GM18520 (cell line): Measurements from ENCODE around the gene SHFL.

Experiments
- ATAC-seq: cut with Tn5 transposase; IDR thresholded peaks from one replicate; pipeline ENCODE4 v1.9.1; 2021; ENCODE audit not compliant: unreplicated experiment

The SHFL gene

DNA sequence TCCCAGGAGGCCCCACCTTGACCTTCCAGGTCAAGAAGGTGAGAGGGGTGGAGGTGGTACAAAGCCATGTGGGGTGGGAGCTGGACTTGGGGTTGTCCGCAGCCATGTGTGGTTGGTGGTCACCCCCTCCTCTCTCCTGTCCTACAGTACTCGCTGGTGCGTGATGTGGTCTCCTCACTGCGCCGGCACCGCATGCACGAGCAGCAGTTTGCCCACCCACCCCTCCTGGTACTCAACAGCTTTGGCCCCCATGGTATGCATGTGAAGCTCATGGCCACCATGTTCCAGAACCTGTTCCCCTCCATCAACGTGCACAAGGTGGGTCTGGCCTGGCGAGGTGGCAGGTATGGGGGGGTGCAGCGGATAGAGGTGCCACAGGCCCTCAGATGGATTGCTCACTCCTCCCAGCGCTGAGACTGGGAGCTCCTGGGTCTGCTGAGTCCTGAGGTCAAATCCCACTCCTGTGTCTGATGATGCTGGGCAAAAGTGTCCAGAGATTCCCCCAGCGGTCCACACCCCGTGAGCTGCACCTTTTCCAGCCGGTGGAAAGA lies 21.8 kb downstream of the SHFL start:
- ATAC-seq: no peak

DNA sequence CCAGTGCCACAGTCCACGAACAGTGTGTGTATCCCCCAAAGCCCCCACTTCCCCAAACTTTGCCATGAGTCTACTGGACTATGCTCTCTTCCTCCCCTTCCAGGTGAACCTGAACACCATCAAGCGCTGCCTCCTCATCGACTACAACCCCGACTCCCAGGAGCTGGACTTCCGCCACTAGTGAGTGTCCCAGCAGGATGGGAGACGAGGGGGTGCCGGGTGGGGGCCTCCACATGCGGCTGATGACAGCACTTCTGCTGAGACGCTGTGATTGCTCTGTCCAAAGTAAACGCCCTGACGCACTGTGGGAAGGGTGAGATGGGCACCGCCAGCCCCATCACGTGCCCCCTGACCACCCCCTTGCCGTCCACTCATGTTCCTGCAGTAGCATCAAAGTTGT lies 23.4 kb downstream of the SHFL start:
- no peak for ATAC-seq

DNA sequence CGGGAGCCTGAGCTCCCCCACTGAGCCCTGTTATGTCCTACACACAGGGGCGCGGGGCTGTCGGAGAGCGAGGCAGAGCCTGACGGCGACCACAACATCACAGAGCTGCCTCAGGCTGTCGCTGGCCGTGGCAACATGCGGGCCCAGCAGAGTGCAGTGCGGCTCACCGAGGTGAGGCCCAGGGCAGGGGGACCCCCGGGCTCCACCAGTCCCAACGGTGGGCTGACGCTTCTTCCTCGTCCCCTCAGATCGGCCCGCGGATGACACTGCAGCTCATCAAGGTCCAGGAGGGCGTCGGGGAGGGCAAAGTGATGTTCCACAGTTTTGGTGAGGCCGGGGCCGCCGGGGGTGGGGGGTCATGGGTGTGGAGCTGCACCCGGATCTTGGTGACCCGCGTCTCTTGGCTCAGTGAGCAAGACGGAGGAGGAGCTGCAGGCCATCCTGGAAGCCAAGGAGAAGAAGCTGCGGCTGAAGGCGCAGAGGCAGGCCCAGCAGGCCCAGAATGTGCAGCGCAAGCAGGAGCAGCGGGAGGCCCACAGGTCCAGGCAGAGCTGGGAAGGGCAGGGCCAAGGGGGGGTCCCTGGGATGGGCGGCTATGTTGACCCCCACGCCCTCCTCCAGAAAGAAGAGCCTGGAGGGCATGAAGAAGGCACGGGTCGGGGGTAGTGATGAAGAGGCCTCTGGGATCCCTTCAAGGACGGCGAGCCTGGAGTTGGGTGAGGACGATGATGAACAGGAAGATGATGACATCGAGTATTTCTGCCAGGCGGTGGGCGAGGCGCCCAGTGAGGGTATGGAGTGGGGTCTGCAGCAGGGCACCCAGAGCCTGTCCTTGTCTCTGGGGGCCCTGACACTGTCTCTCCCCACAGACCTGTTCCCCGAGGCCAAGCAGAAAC lies 24.2 kb downstream of the SHFL start:
- ATAC-seq: no peak

DNA sequence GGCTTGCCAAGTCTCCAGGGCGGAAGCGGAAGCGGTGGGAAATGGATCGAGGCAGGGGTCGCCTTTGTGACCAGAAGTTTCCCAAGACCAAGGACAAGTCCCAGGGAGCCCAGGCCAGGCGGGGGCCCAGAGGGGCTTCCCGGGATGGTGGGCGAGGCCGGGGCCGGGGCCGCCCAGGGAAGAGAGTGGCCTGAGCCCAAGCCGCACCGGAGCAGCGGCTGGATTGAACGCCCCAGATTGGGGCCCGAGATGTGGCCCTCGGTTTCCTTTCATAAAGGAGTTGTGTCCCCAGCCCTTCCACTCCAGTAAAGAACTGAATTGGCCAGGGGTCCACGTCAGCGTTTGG lies 24.8 kb downstream of the SHFL start:
- ATAC-seq: no peak

DNA sequence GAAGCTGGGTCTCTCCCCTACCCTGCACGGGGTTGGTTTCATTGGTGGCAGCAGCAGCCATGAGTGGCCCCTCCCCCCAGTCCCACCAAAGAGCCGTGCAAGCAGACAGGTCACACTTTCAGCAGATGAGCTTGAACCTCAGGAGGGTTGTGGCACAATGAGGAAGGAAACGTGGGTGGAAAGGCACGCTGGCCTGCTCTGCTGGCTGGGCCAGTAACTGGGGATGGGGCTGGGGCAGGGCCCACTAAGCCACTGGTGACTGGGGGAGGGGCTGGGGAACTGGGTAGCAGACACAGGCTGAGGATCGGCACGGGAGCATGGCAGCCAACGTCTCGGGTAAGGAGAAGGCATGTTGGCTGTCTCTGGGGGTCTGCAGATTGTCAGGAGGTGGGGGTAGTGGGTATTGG lies 25.3 kb downstream of the SHFL start, which contains the start of gene P2RY11:
Gene P2RY11 (plus strand): TSS at position 289 of the 407 bp plus-strand sequence. CDS start 29 bp downstream, at position 318.
- no peak for ATAC-seq

DNA sequence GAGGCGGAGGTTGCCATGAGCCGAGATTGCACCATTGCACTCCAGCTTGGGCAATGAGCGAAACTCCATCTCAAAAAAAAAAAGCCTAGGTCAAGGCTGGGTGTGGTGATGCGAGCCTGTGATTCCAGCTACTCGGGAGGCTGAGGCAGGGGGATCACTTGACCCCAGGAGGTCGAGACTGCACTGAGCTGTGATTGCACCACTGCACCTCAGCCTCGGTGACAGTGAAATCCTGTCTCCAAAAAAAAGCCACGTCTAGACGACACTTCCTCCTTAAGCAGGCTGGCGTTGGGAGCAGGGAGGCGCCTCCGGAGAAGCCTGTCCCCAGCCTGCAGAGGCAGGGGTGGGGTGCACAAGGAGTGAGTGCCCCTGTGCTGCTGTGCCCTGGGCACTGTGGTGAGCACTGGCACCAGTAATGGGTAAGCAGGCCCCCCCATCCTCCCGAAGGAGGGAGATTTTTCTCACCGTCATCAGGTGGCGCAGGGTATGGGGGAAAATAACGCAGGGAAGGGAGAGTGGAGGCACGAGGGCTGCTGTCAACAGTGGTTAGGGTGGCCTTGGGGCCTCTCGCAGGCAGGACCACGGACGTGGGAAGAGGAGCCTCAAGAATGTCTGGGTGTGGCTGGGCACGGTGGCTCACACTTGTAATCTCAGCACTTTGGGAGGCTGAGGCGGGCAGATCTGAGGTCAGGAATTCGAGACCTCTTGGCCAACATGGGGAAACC lies 26.1 kb downstream of the SHFL start:
- no peak for ATAC-seq

DNA sequence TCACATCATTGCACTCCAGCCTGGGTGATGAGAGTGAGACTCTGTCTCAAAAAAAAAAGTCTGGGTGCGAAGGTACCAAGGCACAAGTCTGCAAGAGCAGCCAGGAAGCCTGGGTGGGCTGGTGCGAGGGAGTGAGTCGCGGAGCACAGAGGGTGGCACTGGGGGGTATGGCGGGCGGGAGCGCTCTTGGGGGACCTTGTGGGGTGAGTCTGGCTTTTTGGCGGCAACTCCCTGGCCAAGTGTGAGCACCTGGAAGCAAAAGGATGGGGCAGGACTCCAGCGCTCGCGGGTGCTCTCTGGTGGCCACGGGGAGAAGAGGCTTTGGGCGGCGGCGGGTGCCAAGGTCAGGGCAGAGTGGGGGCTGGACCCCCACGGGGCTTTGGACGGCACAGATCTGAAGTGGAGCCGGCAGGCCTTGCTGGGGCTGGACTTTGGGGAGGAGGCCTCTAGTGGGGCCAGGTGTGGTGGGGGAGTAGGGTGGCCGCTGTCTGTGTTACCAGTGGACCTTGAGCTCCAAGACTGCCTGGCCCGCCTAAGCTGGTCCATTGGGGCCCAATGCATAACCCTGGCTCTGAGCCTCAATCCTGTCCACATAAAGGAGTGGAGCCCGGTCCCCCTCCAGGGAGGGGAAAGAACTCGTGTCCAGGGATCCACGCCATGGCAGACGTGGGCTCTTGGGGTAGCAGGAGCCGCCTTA lies 26.9 kb downstream of the SHFL start:
- ATAC-seq: no peak

DNA sequence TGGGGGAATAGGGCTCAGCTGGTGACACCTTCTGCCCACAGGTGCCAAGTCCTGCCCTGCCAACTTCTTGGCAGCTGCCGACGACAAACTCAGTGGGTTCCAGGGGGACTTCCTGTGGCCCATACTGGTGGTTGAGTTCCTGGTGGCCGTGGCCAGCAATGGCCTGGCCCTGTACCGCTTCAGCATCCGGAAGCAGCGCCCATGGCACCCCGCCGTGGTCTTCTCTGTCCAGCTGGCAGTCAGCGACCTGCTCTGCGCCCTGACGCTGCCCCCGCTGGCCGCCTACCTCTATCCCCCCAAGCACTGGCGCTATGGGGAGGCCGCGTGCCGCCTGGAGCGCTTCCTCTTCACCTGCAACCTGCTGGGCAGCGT lies 27.5 kb downstream of the SHFL start:
- no peak for ATAC-seq

DNA sequence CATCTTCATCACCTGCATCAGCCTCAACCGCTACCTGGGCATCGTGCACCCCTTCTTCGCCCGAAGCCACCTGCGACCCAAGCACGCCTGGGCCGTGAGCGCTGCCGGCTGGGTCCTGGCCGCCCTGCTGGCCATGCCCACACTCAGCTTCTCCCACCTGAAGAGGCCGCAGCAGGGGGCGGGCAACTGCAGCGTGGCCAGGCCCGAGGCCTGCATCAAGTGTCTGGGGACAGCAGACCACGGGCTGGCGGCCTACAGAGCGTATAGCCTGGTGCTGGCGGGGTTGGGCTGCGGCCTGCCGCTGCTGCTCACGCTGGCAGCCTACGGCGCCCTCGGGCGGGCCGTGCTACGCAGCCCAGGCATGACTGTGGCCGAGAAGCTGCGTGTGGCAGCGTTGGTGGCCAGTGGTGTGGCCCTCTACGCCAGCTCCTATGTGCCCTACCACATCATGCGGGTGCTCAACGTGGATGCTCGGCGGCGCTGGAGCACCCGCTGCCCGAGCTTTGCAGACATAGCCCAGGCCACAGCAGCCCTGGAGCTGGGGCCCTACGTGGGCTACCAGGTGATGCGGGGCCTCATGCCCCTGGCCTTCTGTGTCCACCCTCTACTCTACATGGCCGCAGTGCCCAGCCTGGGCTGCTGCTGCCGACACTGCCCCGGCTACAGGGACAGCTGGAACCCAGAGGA lies 28.0 kb downstream of the SHFL start:
- ATAC-seq: no peak

DNA sequence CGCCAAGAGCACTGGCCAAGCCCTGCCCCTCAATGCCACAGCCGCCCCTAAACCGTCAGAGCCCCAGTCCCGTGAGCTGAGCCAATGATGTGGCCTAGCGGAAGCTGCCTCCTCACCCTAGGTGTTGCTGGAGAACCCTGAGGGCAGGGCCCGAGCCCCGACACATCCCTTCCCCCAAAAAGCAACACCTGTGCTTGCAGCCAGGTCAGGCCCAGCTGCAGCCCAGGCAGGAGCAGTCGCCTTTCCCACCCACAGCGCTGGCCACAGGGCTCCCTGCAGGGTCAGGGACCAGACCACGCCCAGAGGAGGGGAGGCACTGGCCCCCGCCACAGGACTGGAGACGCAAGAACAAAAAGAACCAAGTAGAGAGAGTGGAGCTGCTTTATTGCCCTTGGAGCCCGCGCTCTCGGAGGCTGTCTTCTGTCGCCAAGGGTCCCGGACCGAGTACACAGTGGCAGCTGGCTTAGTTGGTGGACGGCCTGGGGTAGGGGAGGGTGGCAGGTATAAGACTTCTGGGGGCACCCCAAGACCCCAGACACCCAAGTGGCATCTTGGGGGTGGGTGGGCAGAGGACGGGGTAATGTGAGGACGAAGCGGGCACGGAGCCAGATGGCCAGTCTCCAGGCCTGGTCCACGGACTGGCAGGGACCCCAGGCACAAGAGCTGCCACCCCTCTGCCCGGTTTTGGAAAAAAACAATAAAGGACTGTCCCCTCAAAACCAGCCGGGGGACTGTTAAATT lies 28.7 kb downstream of the SHFL start:
- no peak for ATAC-seq

DNA sequence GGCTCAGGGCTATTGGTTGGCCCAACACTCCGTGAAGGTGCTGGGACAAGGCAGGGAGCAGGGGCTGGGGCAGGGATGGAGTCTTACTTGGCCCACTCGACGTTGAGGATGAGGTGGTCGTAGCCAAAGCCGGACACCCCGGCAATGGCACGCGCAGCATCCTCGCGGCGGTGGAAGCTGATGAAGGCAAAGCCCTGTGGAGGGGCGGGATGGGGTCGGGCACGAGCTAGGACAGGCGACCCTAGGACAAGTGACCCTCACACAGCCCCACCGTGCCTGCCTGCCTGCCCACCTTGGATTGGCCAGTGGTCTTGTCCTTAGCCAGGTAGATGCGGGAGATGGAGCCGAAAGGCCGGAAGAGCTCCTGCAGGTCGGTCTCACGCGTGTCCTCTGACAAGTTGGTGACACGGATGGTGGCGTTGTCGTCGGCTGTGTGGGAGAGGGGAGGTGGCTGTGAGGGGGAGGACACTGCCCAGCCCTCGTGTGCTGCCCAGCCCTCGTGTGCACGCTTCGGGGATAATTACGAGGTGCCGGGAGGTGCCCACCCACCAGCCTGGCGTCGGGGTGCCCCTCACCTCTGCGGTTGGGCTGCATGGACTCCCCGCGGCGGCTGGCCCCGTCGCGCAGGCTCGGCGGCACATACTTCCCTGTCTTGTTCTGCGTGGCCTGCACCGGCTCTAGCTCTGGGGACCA lies 29.4 kb downstream of the SHFL start:
- ATAC-seq: no peak

DNA sequence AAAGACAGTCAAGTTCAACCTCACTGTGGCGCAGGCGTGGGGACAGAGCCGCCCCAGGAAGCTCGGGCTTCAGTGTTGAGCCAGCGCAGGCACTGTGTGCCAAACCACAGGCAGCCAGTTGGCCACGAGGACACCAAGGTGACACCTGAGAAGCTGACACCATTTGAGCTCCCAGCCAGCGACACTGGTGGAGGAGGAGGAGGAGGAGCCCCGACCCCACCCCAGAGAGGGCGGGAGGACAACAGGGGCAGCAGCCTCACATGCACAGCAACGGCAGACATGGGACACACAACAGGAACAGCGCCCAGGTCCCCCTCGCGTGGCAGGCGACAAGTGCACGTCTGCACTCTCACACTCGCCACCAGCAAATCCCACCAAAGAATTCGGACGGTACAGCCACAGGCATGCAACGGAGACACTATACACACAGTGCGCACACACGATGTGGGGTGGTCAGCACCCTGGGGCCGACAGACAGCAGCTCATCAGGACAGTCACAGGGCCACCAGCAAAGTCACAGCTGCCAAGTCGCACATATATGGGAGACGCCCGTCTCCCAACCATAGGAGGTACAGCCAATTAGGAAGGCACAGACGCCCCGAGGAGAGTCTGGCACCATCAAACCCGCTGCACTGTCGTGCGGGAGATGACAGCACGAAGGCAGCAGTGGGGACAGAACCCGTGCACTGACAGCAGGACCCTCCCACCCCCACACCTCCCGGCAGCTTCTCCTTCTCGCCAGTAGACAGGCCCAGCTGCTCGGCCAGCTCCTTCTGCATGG lies 30.2 kb downstream of the SHFL start:
- no peak for ATAC-seq

DNA sequence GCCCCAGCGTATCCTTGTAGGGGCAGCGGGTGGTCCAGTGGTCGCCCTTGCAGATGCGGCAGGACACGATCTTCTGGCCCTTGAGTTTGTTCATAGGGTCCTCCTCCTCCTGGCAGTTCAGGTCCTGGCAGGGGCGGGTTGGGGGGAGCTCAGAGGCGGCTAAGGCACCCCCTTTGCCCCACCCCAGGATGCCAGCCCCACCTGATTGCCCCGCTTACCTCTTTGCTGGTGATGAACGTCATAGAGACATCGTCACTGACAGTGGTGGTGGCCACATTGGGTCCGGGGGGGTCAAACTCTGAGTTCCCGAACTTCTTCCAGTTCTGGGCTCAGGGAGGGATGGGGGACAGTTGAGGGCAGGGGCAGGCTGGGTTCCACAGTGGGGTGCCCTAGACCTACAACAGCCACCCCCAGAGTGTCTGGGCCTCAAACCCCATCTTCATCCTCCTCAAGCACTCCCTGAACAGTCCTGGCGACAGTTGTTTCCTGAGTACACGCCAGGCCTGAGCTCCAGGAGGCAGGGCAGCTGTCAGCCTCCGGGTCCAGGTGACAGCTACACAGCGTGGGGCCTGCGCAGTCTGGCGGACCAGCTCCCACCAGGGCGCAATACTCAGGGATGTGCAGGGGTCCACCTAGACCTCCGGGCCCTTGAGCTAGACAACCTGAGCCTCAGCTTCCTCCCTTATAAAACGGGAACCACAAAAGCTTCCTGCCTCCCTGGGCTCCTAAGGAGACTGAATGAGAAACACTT lies 30.9 kb downstream of the SHFL start:
- no peak for ATAC-seq

DNA sequence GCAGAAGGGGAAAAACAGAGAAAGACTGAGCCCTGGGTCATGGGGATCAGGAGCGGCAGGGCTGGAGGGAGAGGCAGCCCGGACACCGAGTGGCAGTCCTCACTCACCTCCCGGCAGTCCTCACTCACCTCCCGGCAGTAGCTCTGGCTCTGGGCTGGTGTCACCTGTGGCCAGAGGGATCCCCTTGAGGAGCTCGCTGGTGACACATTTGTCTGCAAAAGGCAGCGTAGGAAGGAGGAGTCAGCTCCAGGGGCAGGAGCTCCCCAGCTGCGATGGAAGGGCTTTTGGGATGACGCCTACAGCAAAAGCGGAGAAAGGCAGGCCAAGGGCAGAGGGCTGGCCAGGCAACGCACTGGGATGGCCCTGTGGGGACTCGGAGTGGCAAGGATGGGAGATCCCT lies 32.8 kb downstream of the SHFL start:
- no peak for ATAC-seq

DNA sequence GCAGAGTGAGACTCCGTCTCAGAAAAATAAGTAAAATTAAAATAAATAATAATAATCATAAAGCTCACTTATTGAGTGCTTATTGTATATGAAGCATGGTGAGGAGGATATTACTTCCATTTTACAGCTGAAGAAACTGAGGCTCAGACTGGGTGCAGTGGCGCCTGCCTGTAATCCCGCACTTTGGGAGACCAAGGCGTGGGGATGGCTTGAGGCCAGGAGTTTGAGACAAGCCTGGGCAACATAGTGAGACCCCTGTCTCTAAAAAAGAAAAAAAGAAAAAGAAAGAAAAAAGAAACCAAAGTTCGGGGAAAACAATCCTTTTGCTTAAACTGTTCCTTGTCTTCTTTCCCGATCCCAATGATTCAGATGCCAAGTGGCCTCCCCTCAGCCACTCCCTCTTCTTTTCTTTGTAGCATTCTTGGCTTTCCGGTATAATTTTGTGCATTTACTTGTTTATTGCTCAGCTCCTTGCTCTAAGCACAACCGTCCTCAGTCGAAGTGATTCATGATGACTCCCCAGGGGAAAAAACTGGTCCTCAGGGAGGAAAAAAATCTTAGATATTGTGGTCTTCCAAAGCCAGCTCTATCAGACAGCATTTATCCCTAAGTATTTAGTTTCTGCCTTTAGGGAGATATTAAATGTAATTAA lies 34.5 kb downstream of the SHFL start:
- no peak for ATAC-seq

DNA sequence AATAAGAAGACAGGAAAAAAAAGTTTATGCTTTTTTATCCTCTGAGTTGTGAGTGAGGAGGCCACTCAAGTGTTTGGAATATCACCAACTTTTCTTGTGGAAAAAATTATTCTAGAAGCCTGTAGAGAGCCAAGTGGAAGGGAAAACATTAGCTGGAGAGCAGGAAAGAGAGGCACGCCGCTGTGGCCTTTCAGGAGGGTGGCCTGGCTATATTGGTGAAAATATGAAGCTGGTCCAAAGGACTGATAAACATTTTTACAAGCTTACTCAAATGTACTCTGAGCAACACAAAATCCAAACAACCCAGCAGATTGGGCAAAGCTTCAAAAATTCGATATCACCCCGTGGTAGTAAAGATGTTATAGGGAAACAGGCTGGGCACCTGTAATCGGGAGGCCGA lies 35.9 kb downstream of the SHFL start:
- no peak for ATAC-seq

DNA sequence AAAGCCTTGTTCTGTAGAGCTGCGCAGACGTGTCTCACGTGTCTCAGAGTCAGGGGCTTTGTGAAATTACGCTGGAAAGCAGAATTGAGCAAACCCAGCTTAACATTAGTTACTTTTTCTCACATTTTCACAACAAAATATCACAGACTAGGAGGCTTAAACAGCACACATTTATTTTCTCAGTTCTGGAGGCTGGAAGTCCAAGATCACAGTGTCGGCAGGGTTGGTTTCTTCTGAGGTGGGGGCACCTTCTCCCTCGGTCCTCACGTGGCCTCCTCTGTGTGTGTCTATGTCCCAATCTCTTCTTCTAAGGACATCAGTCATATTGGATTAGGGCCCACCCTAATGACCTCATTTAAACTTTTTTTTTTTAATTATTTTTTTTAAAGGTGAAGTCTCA lies 38.3 kb downstream of the SHFL start:
- ATAC-seq: no peak

DNA sequence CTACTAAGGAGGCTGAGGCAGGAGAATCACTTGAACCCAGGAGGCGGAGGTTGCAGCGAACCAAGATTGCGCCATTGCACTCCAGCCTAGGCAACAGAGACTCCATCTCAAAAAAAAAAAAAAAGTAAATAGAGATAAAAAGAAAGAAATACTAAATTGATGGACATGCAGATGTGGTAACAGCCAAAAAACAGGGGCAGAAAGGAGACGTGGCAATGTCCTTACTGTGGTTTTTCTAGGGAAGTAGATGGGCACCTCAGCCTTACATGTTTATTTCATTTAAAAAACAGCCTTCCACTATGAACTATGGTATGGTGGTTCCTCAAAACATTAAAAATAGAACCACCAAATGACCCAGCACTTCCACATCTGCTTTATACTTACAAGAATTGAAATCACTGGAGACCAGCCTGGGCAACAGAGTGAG lies 40.1 kb downstream of the SHFL start:
- ATAC-seq: no peak
